ENCODE results near the gene IL16.

DNA sequence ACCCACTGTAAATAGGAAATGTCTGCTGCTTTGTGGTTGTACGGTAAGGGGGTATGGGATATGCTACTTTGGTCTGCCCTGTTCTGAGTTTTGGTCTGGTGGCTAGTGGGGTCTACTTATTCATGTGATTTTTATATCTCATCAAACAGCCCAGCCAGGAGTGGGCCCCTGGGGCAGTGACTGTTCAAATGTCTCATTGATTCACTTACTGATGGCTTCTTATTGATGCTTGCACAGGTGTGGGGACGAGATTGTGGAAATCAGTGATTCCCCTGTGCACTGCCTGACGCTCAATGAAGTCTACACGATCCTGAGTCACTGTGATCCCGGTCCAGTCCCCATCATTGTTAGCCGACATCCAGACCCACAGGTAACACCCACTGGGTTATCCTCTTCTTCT, 88.8 kb downstream of the IL16 start:
- no peak for TF ChIP-seq EP300 (IDR thresholded peaks at IDR 0.05; ENCODE audit: borderline replicate concordance)
- TF ChIP-seq, protein P1, sequence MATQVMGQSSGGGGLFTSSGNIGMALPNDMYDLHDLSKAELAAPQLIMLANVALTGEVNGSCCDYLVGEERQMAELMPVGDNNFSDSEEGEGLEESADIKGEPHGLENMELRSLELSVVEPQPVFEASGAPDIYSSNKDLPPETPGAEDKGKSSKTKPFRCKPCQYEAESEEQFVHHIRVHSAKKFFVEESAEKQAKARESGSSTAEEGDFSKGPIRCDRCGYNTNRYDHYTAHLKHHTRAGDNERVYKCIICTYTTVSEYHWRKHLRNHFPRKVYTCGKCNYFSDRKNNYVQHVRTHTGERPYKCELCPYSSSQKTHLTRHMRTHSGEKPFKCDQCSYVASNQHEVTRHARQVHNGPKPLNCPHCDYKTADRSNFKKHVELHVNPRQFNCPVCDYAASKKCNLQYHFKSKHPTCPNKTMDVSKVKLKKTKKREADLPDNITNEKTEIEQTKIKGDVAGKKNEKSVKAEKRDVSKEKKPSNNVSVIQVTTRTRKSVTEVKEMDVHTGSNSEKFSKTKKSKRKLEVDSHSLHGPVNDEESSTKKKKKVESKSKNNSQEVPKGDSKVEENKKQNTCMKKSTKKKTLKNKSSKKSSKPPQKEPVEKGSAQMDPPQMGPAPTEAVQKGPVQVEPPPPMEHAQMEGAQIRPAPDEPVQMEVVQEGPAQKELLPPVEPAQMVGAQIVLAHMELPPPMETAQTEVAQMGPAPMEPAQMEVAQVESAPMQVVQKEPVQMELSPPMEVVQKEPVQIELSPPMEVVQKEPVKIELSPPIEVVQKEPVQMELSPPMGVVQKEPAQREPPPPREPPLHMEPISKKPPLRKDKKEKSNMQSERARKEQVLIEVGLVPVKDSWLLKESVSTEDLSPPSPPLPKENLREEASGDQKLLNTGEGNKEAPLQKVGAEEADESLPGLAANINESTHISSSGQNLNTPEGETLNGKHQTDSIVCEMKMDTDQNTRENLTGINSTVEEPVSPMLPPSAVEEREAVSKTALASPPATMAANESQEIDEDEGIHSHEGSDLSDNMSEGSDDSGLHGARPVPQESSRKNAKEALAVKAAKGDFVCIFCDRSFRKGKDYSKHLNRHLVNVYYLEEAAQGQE (IDR thresholded peaks at IDR 0.05; ENCODE audit: low read depth): no peak
